ENCODE data around the gene TMEM163. TPM values are rescaled to one million over a fixed set of nuclear protein-coding genes. Genes with fewer than 3 reads are reported as not detected.
"Not testable (repeated sequence)": the region's sequence is repeated elsewhere in the genome, so short reads cannot be mapped to it uniquely, and the experiment has no call there.

TMEM163 gene
- total RNA-seq, 6 experiments from 2014 or later: not detected

DNA sequence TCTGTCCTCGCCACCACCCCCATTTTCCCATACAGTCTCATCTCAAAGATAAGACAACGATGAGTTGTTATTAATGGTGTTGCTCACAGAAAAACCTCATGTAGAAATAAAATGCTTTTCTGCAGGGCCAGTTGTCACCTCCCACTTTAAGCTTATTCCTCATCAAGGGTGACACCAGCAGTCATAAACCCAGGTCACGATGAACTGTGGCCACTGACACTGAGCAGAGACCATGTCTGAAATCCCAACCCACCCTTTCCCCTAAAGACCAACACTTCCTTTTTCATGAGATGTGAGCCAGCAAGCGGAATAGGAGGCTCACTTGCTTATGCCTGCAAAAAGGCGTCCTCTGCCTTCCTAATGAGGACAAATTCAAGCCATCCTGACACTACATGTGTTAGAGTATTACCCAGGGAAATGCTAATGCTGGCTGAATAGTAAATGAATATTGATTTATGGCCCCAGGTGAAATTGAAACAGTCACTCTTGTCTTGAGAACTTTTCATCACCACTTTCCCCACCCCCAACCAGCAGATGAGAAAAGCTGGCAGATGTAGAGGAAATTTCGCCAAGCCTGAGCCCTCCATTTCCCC lies 236.6 kb downstream of the TMEM163 start:
- H3K27ac Mint-ChIP-seq: no peak overlapping the region
- TF ChIP-seq, protein P1, sequence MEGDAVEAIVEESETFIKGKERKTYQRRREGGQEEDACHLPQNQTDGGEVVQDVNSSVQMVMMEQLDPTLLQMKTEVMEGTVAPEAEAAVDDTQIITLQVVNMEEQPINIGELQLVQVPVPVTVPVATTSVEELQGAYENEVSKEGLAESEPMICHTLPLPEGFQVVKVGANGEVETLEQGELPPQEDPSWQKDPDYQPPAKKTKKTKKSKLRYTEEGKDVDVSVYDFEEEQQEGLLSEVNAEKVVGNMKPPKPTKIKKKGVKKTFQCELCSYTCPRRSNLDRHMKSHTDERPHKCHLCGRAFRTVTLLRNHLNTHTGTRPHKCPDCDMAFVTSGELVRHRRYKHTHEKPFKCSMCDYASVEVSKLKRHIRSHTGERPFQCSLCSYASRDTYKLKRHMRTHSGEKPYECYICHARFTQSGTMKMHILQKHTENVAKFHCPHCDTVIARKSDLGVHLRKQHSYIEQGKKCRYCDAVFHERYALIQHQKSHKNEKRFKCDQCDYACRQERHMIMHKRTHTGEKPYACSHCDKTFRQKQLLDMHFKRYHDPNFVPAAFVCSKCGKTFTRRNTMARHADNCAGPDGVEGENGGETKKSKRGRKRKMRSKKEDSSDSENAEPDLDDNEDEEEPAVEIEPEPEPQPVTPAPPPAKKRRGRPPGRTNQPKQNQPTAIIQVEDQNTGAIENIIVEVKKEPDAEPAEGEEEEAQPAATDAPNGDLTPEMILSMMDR (IDR thresholded peaks at IDR 0.05): no peak
- no peak for DNase-seq
- H3K27me3 Mint-ChIP-seq (ENCODE audit: insufficient read depth): peaks cover 35% of the 10 kb centered on the region
- H3K4me1 Mint-ChIP-seq (ENCODE audit: low read depth): no peaks in the 10 kb centered on the region
- H3K9me3 Mint-ChIP-seq: no peaks in the 10 kb centered on the region
- H3K36me3 Mint-ChIP-seq (ENCODE audit: low read depth): no peaks in the 10 kb centered on the region
- no peak overlapping the region for H3K4me3 Mint-ChIP-seq

DNA sequence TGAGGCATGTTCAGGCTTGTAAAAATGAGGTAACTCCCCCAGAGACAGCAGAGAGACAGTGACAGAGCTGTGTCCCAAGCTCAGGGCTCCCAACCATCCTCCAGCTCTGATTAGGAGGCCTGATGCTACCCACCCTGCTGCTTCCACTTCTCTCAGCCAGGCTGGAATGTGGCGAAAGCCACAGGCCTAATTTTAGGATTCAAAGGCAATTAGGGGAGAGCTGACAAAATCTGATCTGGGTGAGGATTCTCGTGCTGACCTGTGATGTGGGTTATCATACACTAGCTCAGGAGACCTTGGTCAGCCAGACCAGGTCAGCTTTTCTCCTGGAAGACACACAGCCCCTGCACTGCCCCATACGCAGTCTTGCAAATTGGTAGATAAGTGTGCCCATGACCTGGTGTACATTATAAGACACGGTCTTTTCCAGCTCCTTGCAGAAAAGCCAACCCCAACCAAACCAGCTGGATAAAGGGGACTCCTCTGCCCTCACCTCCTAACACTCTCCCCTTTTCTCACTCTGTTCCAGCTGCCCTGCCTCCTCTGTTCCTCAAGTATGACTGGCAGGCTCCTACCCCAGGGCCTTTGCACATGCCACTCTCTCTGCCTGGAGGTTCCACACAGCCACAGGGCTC lies 239.0 kb downstream of the TMEM163 start:
- no peak overlapping the region for H3K27ac Mint-ChIP-seq
- H3K4me3 Mint-ChIP-seq: no peak overlapping the region
- TF ChIP-seq, protein P1 (IDR thresholded peaks at IDR 0.05): no peak
- peaks cover 39% of the 10 kb centered on the region for H3K27me3 Mint-ChIP-seq (ENCODE audit: insufficient read depth)
- no peak for DNase-seq
- H3K9me3 Mint-ChIP-seq: no peaks in the 10 kb centered on the region
- H3K4me1 Mint-ChIP-seq (ENCODE audit: low read depth): no peaks in the 10 kb centered on the region
- H3K36me3 Mint-ChIP-seq (ENCODE audit: low read depth): no peaks in the 10 kb centered on the region

DNA sequence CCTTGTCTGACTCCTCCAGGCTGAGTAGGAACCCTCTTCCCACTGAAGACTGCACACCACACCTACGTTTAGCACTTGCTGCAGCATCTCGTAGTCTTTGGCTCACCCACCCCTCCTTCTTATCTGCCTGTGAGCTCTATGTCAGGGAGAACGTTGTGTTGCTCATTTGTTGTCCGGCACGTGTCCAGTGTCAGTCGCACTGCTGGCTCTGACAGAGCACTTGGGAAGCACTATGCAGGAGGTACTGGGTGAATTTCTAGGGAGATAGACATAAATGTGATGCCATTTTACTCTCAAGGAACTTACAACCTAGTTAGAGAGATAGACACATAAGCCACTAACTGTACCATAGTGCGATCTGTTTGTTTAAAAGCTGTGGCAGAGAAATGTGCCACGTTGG lies 241.8 kb downstream of the TMEM163 start:
- H3K9me3 Mint-ChIP-seq: peaks cover 11% of the 10 kb centered on the region; the same call in 1 of the 2 replicates
- H3K4me3 Mint-ChIP-seq; H3K36me3 Mint-ChIP-seq (ENCODE audit: low read depth): not testable (repeated sequence)

DNA sequence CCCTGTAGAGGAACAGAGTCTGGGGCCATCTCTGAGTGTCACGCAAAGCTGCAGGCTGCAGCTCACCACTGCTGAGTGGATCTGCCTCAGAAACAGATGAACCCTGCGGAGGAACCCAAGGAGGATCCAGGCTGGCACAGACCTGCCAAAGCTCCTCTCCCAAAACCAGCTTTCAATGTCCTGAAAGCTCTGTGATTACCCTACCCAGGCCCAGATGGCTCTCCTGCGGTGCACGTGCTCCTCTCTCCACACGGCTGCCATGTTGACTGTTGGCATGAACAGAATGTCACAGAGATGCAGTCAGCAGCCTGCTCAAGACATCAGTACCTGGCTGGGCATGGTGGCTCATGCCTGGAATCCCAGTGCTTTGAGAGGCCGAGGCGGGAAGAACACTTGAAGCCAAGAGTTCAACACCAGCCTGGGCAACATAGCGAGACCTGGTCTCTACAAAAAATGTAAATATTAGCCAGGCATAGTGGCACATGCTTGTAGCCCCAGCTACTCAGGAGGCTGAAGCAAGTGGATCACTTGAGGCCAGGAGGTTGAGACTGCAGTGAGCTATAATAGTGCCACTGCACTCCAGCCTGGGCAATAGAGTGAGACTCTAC lies 248.1 kb downstream of the TMEM163 start:
- peaks cover 22% of the 10 kb centered on the region for H3K27me3 Mint-ChIP-seq (ENCODE audit: insufficient read depth)
- TF ChIP-seq, protein P1 (IDR thresholded peaks at IDR 0.05): no peak
- H3K4me1 Mint-ChIP-seq (ENCODE audit: low read depth): no peaks in the 10 kb centered on the region
- peaks cover 11% of the 10 kb centered on the region; the same call in 1 of the 2 replicates for H3K9me3 Mint-ChIP-seq
- H3K27ac Mint-ChIP-seq: no peak overlapping the region
- no peak for DNase-seq
- H3K36me3 Mint-ChIP-seq (ENCODE audit: low read depth): peaks cover 5% of the 10 kb centered on the region; the same call in 1 of the 2 replicates
- no peak overlapping the region for H3K4me3 Mint-ChIP-seq

More for the DNA sequence above, 241.8 kb downstream of the TMEM163 start:
- H3K4me1 Mint-ChIP-seq (ENCODE audit: low read depth); DNase-seq; H3K27ac Mint-ChIP-seq: not testable (repeated sequence)
- H3K27me3 Mint-ChIP-seq (ENCODE audit: insufficient read depth): peaks cover 31% of the 10 kb centered on the region

DNA sequence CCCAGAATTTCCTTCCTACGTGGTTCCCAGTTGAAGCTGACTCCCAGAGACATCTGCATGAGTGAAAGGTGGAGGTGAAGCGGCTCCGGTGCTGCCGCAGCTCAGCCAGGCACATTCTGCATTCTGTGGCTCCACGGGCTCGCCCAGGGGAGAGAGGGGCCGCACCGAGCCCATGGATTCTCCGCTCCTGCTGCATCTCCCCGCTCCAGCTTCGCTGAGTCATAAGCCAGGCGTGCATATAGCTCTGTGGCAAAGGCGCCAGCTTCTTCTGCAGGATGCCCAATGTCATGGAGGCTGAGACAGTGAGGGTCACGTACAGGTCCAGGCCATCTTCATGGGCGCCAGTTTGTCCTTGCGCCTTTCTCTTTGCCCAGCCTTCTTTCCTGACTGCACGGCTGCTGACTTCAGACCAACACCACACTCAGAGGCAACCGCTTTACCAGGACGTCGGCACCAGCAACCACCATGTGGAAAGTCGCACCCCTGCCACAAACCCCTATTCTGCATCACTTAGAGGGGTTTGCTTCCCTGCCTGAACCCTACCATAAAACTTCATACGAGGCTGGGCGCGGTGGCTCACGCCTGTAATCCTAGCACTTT lies 249.2 kb downstream of the TMEM163 start:
- Mint-ChIP-seq H3K9me3 (peaks cover 11% of the 10 kb centered on the region; the same call in 1 of the 2 replicates), H3K36me3 (ENCODE audit: low read depth) (peaks cover 5% of the 10 kb centered on the region; the same call in 1 of the 2 replicates), H3K27ac (no peak overlapping the region), H3K4me1 (ENCODE audit: low read depth) (no peaks in the 10 kb centered on the region), H3K27me3 (ENCODE audit: insufficient read depth) (peaks cover 26% of the 10 kb centered on the region), H3K4me3 (no peak overlapping the region)
- TF ChIP-seq, protein P1 (IDR thresholded peaks at IDR 0.05): no peak
- DNase-seq: no peak

Data from HFFc6 (cell line).